DND-41 (cell line): ENCODE measurements around the gene PAGE2.
"Not testable (repeated sequence)": the region's sequence is repeated elsewhere in the genome, so short reads cannot be mapped to it uniquely, and the experiment has no call there.

Experiments used
- CTCF ChIP-seq: IDR thresholded peaks from 2 replicates; pipeline ENCODE4 v1.5.1; 2012; ENCODE audit warnings: borderline replicate concordance, low read length, moderate library complexity, mild to moderate bottlenecking; ENCODE audit not compliant: poor library complexity, severe bottlenecking; ENCODE audit errors: extremely low read depth
- EZH2 ChIP-seq: IDR thresholded peaks from 3 replicates; pipeline ENCODE4 v1.6.1; 2012; ENCODE audit warnings: borderline replicate concordance, low read depth, mild to moderate bottlenecking, moderate library complexity, low read length, inconsistent platforms; ENCODE audit not compliant: severe bottlenecking

- TF ChIP-seq CTCF, EZH2: not testable (repeated sequence)
Observed at GRCh38 chrX:55140800-55141199, 52.0 kb downstream of the PAGE2 start.
